HG02571 (cell line): ENCODE measurements around the gene SLC7A6.

Source experiments
- ATAC-seq: cut with Tn5 transposase; IDR thresholded peaks from one replicate; pipeline ENCODE4 v1.9.1; 2021; ENCODE audit warnings: mild to moderate bottlenecking, moderate library complexity; ENCODE audit not compliant: unreplicated experiment

SLC7A6 gene

GRCh38 chr16:68264128-68265077 is at the start of gene SLC7A6:
SLC7A6 (plus strand) TSS chr16:68264526; CDS start chr16:68274727, 10,201 bp downstream.
- peak; percentile 60 for ATAC-seq

- no peak for ATAC-seq
Measured at GRCh38 chr16:68214726-68215125, 49.6 kb upstream of the SLC7A6 start.

- ATAC-seq = no peak
Measured at GRCh38 chr16:68215302-68215701, 49.0 kb upstream of the SLC7A6 start.

GRCh38 chr16:68216240-68216639 is 48.1 kb upstream of the SLC7A6 start:
- ATAC-seq = no peak

- no peak for ATAC-seq
Measured at GRCh38 chr16:68217506-68217905, 46.8 kb upstream of the SLC7A6 start.

- ATAC-seq = no peak
Measured at GRCh38 chr16:68219725-68220351, 44.5 kb upstream of the SLC7A6 start.

- ATAC-seq = no peak
Measured at GRCh38 chr16:68223072-68223471, 41.3 kb upstream of the SLC7A6 start.

GRCh38 chr16:68226116-68226515 is 38.2 kb upstream of the SLC7A6 start:
- no peak for ATAC-seq

GRCh38 chr16:68227183-68227793 is 37.0 kb upstream of the SLC7A6 start:
- ATAC-seq = no peak

- no peak for ATAC-seq
Measured at GRCh38 chr16:68227850-68228553, 36.3 kb upstream of the SLC7A6 start.

GRCh38 chr16:68228652-68229051 is 35.7 kb upstream of the SLC7A6 start:
- ATAC-seq = no peak

- no peak for ATAC-seq
Measured at GRCh38 chr16:68229431-68230175, 34.7 kb upstream of the SLC7A6 start.

- no peak for ATAC-seq
Measured at GRCh38 chr16:68230176-68230571, 34.2 kb upstream of the SLC7A6 start.

GRCh38 chr16:68230956-68231355 is 33.4 kb upstream of the SLC7A6 start:
- ATAC-seq = no peak

GRCh38 chr16:68231384-68232136 is 32.8 kb upstream of the SLC7A6 start:
- ATAC-seq = no peak

GRCh38 chr16:68232335-68232734 is 32.0 kb upstream of the SLC7A6 start:
- ATAC-seq = no peak

- no peak for ATAC-seq
Measured at GRCh38 chr16:68233085-68233834, 31.1 kb upstream of the SLC7A6 start.

- ATAC-seq = no peak
Measured at GRCh38 chr16:68233835-68234187, 30.5 kb upstream of the SLC7A6 start.
